SW 1271 (cell line): ENCODE results near the gene EHD1.

Experiments used
- DNase-seq, 2 experiments: peaks; one replicate each; lab custom pipeline; 2025; lab: John Stamatoyannopoulos, UW

The EHD1 gene

GRCh38 chr11:64890522-64890939 is 12.1 kb upstream of the EHD1 start:
- DNase-seq = no peak

- DNase-seq = no peak
Observed at GRCh38 chr11:64888729-64889511, 10.5 kb upstream of the EHD1 start.

- DNase-seq = no peak
Observed at GRCh38 chr11:64888406-64888728, 9.9 kb upstream of the EHD1 start.

- peak in 1 of 2 experiments; percentile 35 for DNase-seq
Observed at GRCh38 chr11:64887757-64888405, 9.5 kb upstream of the EHD1 start.

GRCh38 chr11:64887234-64887756 is 8.9 kb upstream of the EHD1 start:
- DNase-seq = no peak

- no peak for DNase-seq
Observed at GRCh38 chr11:64885367-64886286, 7.2 kb upstream of the EHD1 start.

- no peak for DNase-seq
Observed at GRCh38 chr11:64884019-64884418, 5.6 kb upstream of the EHD1 start.

GRCh38 chr11:64883575-64883974 is 5.2 kb upstream of the EHD1 start:
- no peak for DNase-seq

- no peak for DNase-seq
Observed at GRCh38 chr11:64882243-64882642, 3.8 kb upstream of the EHD1 start.

- DNase-seq = no peak
Observed at GRCh38 chr11:64881476-64881875, 3.1 kb upstream of the EHD1 start.

GRCh38 chr11:64880240-64881001 is 2.0 kb upstream of the EHD1 start:
- DNase-seq = no peak

- no peak for DNase-seq
Observed at GRCh38 chr11:64879244-64879900, 951 bp upstream of the EHD1 start.

- DNase-seq = peak in 1 of 2 experiments; percentile 52
Observed at GRCh38 chr11:64878223-64878493, 263 bp downstream of the EHD1 start.

GRCh38 chr11:64877390-64878222 is 815 bp downstream of the EHD1 start:
- no peak for DNase-seq

GRCh38 chr11:64876835-64877341 is 1.5 kb downstream of the EHD1 start:
- peak in 1 of 2 experiments; percentile 67 for DNase-seq

GRCh38 chr11:64876229-64876750 is 2.1 kb downstream of the EHD1 start:
- no peak for DNase-seq

- DNase-seq = no peak
Observed at GRCh38 chr11:64875369-64876228, 2.8 kb downstream of the EHD1 start.

- no peak for DNase-seq
Observed at GRCh38 chr11:64874308-64875240, 3.8 kb downstream of the EHD1 start.
